RWPE2 (cell line): ENCODE results near the gene ENTPD2.

Experiments used
- ATAC-seq: fragments of 200-7000 bp; cut with Tn5 transposase; 3 replicates; pipeline ENCODE4 v1.9.1; 2021; ENCODE audit warnings: low read depth
- DNase-seq: peaks from one replicate; pipeline ENCODE4 v3.0.0-alpha.2; 2020; ENCODE audit warnings: low spot score
- H3K27ac ChIP-seq: fragments of 450-650 bp; 2 replicates; pipeline ENCODE4 v1.5.1; 2017; ENCODE audit warnings: mild to moderate bottlenecking; ENCODE audit not compliant: poor library complexity, severe bottlenecking
- H3K27me3 ChIP-seq: fragments of 250-450 bp; sonication (Bioruptor Pico); 2 replicates; pipeline ENCODE4 v1.5.1; 2021; ENCODE audit warnings: mild to moderate bottlenecking, moderate library complexity; ENCODE audit not compliant: insufficient read depth, poor library complexity, severe bottlenecking
- H3K36me3 ChIP-seq: fragments of 250-450 bp; sonication (Bioruptor Pico); 2 replicates; pipeline ENCODE4 v1.5.1; 2020; ENCODE audit warnings: low read depth, mild to moderate bottlenecking, moderate library complexity
- H3K4me1 ChIP-seq: fragments of 250-450 bp; sonication (Bioruptor Pico); 2 replicates; pipeline ENCODE4 v1.5.1; 2021; ENCODE audit warnings: mild to moderate bottlenecking, moderate library complexity; ENCODE audit not compliant: insufficient read depth, poor library complexity, severe bottlenecking
- H3K4me3 ChIP-seq: fragments of 250-450 bp; sonication (Bioruptor Pico); 2 replicates; pipeline ENCODE4 v1.5.1; 2021; ENCODE audit warnings: mild to moderate bottlenecking, moderate library complexity; ENCODE audit not compliant: severe bottlenecking
- H3K9me3 ChIP-seq: fragments of 250-450 bp; sonication (Bioruptor Pico); 2 replicates; pipeline ENCODE4 v1.5.1; 2021; ENCODE audit warnings: mild to moderate bottlenecking, moderate library complexity; ENCODE audit not compliant: severe bottlenecking
- TF ChIP-seq, protein P1 (sequence below): fragments of 450-650 bp; IDR thresholded peaks from one replicate; pipeline ENCODE4 v1.5.1; 2017; ENCODE audit warnings: mild to moderate bottlenecking, moderate library complexity; ENCODE audit not compliant: poor library complexity, severe bottlenecking

The ENTPD2 gene

DNA sequence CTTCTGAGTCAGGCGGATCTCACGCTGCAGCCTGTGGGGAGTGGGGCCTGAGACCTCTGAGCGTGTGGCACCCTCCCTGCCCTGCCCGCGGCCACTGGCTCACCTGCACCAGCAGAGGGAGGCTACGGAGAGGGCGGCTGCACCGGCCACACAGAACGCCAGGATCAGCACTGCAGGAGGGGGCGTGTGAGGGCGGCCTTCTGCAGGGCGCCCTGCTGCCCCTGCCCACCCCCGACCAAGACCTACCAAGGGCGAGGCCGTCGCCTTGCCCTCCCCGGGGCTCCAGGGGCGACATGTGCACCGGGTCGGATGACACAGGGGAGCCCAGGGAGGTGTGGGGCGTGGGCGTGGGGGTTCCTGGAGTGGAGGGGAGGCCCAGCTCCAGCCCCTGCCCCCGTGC, 13.3 kb downstream of the ENTPD2 start:
- H3K4me3 ChIP-seq = no peak overlapping the region
- H3K36me3 ChIP-seq = peaks cover 9% of the 10 kb centered on the region
- H3K4me1 ChIP-seq = no peaks in the 10 kb centered on the region
- H3K9me3 ChIP-seq = no peaks in the 10 kb centered on the region
- TF ChIP-seq, protein P1, sequence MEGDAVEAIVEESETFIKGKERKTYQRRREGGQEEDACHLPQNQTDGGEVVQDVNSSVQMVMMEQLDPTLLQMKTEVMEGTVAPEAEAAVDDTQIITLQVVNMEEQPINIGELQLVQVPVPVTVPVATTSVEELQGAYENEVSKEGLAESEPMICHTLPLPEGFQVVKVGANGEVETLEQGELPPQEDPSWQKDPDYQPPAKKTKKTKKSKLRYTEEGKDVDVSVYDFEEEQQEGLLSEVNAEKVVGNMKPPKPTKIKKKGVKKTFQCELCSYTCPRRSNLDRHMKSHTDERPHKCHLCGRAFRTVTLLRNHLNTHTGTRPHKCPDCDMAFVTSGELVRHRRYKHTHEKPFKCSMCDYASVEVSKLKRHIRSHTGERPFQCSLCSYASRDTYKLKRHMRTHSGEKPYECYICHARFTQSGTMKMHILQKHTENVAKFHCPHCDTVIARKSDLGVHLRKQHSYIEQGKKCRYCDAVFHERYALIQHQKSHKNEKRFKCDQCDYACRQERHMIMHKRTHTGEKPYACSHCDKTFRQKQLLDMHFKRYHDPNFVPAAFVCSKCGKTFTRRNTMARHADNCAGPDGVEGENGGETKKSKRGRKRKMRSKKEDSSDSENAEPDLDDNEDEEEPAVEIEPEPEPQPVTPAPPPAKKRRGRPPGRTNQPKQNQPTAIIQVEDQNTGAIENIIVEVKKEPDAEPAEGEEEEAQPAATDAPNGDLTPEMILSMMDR = no peak
- H3K27ac ChIP-seq = no peak overlapping the region
- DNase-seq (no peak), ATAC-seq (no peak)
- H3K27me3 ChIP-seq = no peaks in the 10 kb centered on the region

DNA sequence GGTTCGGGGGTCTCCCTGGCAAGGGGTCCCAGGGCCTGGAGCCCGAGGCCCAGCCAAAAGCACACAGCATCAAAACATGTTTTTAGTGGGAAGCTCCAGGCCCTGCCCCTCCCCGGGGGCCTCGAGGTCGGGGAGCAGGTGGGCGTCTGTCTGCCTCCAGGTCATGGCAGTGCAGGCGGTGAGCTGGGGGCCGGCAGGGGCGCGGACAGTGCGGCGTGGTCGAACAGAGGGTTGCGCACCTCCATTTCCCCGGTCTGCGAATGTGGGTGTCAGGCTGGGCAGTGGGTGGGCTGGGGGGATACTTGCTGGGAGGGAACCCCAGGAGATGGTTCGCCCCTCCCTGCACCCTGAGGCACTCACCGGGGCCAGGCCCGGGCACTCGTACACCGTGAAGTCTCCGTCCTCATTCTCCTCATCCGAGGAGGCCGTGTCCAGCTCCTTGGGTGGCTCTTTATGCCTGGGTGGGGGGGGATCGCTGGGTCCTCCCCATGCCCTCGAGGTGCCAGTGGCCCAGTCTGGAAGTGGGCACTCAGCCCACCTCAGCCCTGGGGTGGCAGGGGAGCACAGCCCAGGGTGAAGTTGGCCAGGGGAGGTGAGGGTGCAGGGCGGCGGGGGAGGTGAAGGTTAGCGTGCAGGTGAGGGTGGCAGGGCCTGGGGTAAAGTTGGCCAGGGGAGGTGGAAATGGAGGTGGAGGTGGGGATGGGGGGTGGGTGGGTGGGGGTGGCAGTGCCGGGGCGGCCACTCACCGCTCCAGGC, 14.1 kb downstream of the ENTPD2 start:
- TF ChIP-seq, protein P1 = no peak
- Histone ChIP-seq H3K27me3 (no peaks in the 10 kb centered on the region), H3K9me3 (no peaks in the 10 kb centered on the region), H3K4me3 (no peak overlapping the region), H3K27ac (no peak overlapping the region), H3K4me1 (peaks cover under 1% of the 10 kb centered on the region), H3K36me3 (peaks cover 9% of the 10 kb centered on the region)
- no peak for DNase-seq
- no peak for ATAC-seq

DNA sequence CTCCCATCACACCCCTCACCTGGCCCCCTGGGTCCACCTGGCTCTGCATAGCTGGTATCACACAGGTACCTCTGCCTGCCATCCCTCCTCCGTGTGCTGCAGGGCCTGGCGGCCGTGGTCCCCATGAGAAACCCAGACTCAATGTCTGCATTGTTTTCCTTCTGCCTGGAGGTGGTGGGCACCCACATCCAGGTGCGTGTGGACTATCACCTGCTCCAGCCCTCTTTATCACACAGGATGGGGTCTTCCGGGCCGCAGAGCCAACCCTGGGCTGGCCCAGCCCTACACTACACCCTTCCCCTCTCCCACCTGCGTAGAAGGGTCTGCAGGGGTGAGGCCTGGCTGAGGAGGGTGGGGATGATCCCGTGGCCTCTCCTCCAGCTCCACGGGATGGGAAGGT, 14.9 kb downstream of the ENTPD2 start:
- TF ChIP-seq, protein P1 = no peak
- Histone ChIP-seq H3K4me3 (no peak overlapping the region), H3K9me3 (no peaks in the 10 kb centered on the region), H3K36me3 (peaks cover 9% of the 10 kb centered on the region), H3K4me1 (peaks cover 4% of the 10 kb centered on the region), H3K27me3 (no peaks in the 10 kb centered on the region), H3K27ac (no peak overlapping the region)
- ATAC-seq (no peak), DNase-seq (no peak)

DNA sequence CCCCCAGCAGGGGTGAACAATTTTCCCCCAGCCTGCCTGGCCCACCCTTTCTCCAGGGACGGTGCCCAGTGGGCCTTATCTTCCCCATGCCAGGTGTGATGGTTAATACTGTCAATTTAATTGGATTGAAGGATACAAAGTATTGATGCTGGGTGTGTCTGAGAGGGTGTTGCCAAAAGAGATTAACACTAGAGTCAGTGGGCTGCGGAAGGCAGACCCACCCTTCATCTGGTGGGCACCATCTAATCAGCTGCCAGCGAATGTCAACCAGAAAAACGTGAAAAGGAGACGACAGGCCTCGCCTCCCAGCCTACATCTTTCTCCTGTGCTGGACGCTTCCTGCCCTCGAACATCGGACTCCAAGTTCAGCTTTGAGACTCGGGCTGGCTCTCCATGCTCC, 16.4 kb downstream of the ENTPD2 start:
- no peaks in the 10 kb centered on the region for H3K27me3 ChIP-seq
- H3K27ac ChIP-seq = no peak overlapping the region
- no peaks in the 10 kb centered on the region for H3K9me3 ChIP-seq
- DNase-seq = no peak
- ATAC-seq = no peak
- no peak overlapping the region for H3K4me3 ChIP-seq
- TF ChIP-seq, protein P1 = no peak
- H3K36me3 ChIP-seq = peaks cover 9% of the 10 kb centered on the region
- H3K4me1 ChIP-seq = peaks cover 4% of the 10 kb centered on the region

DNA sequence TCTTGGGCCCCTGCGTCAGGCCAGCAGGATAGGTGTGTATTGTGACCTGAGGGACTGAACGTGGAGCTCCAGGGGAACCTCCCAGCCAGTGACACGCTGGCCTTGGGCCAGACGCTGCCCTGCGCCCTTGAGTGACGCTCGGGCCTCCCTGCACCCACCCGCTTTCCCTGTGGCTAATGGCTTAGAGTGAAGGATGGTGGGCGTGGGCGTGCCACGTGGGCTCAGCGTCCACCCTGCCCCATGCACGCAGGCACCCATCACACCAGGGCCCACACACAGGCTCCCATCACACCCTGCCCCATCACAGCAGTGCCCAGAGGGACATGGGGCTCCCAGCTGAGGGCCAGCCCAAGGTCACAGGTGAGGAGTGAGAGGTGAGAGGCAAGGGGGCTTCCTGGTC, 16.8 kb downstream of the ENTPD2 start:
- H3K36me3 ChIP-seq = peaks cover 9% of the 10 kb centered on the region
- no peaks in the 10 kb centered on the region for H3K27me3 ChIP-seq
- H3K27ac ChIP-seq = no peak overlapping the region
- TF ChIP-seq, protein P1 = no peak
- ATAC-seq (no peak), DNase-seq (no peak)
- peaks cover 4% of the 10 kb centered on the region for H3K4me1 ChIP-seq
- no peak overlapping the region for H3K4me3 ChIP-seq
- H3K9me3 ChIP-seq = no peaks in the 10 kb centered on the region
